CD4-positive, alpha-beta T cell treated with Interleukin-4 for 4 hours (primary cell): ENCODE results near the gene KLHDC8A.

Experiments used
- DNase-seq: peaks from one replicate; pipeline ENCODE4 v3.0.0-alpha.2; 2020

Gene KLHDC8A

GRCh38 chr1:205343431-205344065 lies 13.2 kb downstream of the KLHDC8A start:
- DNase-seq = no peak

DNA sequence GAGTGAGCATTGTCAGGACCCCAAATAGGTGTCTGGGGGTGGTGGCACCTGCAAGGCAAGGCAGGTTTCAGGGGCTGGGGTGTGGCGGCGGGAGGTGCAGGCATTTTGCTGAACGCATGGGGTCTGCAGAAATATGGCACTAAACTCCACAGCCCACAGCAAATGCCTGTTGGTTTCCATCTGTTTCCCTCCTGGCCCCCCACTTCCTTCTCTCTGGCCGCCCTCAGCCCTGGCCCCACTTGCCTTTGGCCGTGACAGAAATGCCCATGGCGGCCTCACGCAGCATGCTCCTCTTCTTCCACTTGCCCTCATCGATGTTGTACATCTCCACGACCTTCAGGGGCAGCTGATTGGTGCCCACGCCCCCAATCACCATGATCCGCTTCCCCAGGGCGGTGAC lies 13.7 kb downstream of the KLHDC8A start:
- DNase-seq = no peak

- DNase-seq = no peak
Measured at GRCh38 chr1:205340676-205341075, 16.0 kb downstream of the KLHDC8A start.

GRCh38 chr1:205339717-205340116 lies 17.0 kb downstream of the KLHDC8A start:
- DNase-seq = no peak

GRCh38 chr1:205339197-205339702 lies 17.5 kb downstream of the KLHDC8A start:
- DNase-seq = no peak

DNA sequence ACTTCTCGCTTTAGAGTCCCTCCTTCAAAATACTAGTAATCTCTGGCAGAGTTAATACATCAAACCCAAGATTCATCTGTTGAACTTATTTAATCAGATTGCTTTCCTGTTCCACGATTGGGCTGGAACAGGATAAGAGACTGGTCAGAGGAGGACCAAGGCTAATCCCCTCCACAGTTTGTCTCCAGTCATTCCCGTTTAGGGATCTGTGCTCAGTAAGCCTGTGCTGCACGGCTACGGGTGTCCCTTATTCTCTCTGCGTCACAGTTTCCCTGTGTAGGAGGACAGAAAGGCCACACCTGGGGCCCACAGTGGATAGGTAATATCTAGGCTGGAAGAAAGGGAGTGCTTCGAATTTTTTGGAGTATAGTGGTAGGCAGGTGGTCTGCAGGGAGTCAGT lies 18.7 kb downstream of the KLHDC8A start:
- no peak for DNase-seq

DNA sequence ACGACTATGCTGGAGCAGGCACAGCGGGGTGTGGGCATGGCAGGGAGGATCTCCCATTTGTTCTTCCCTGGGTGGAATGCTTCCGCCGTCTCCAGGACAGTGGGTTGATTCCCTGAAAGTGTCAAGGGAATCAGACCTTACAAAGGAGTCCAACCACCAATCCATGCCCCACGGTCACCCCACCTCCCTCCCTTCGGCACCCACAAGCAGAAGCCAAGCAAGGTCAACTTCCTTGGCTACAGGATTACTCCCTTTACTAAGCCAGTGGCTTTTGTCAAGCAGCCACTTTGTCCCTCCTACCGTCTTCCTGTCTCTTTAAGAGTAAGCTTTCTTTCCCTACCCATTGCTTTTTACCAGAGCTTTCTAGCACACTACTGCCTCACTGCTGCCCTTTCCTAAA lies 19.2 kb downstream of the KLHDC8A start:
- DNase-seq = no peak

GRCh38 chr1:205335692-205336091 lies 21.0 kb downstream of the KLHDC8A start:
- DNase-seq = peak; percentile 74

DNA sequence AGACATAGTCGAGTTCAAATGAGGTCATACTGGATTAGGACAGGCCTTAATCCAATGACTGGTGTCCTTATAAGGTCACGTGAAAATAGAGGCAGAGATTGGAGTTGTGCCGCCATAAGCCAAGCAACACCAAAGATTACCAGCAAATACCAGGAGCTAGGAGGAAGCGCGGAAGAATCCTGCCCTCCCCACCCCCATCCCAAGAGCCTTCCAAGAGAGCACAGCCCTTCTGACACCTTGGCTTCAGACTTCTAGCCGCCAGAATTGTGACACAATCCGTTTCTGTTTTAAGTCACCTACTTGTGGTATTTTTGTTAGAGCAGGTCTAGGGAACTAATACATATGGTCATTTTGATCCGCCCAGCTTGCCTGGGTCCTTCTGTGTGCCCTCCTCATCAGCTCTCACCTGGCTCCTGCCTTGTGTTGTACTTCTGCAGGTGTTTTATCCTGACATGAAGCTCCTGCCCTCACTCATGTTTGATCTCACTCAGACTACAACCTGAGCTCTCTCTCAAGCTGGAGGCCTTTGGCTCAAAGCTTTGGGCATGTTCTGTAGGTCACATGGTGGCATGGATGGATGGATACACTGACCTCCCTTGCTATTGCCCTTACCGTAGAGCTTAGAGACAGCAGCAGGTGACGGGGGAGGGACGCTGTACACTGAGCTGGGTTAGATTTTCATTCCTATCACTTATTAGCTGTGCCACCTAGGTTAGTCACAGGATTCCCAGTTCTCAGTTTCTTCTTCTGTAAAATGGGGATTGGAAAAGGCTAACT lies 24.5 kb downstream of the KLHDC8A start:
- no peak for DNase-seq

GRCh38 chr1:205330150-205330549 lies 26.6 kb downstream of the KLHDC8A start:
- DNase-seq = no peak

GRCh38 chr1:205329719-205330118 lies 27.0 kb downstream of the KLHDC8A start:
- DNase-seq = no peak

DNA sequence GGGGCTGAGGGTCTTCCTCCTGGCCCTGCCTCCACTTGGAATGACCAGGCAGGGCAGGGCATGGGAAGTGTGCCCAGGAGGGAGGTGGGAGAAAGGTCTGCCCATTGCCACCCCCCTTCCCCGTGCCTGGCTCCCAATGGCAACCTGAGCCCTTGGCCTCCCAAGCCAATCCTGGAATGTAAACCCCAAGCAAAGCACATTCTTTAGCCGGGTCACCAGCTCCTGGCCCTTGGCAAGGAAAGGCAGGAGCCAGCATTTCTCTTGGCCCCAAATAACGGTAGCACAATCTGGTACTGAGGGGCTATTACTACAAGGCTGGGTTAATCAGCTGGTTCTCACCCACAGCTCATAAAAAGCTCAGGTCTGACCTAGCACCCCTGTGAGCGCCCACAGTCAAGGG lies 28.2 kb downstream of the KLHDC8A start:
- DNase-seq = no peak

DNA sequence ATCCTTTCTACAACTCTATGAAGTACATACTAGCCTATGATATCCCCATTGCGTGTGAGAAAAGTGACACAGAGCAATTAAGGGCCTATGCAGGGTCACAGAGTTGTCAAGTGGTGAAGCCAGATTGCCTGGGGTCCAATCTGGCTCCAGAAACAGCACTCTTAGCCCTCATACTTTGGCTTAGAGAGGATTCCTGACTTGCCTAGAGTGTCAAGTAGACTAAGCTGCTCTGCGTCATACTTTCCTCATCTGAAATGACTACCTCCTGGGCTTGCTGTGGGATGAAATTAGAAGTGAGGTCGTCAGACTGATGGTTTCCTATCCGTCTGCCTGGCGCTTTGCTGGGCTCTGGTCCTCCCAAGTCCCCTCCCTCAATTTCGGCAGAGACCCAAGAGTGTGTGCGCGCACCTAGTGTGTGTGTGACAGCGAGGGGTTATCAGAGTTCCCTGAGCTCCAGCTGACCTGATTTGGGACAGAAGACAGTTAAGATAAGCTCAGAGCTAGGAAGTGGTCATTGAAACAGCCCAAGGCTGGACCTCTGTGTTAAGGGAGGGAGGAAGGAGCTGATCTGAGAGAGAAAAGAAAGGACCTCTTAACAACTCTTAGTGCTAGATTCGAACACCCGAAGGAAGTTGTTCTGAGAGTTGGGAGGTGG lies 29.8 kb downstream of the KLHDC8A start:
- no peak for DNase-seq

- peak; percentile 73 for DNase-seq
Measured at GRCh38 chr1:205325334-205325884, 31.3 kb downstream of the KLHDC8A start.

- no peak for DNase-seq
Measured at GRCh38 chr1:205324781-205325180, 31.9 kb downstream of the KLHDC8A start.

GRCh38 chr1:205323794-205324193 lies 32.9 kb downstream of the KLHDC8A start:
- no peak for DNase-seq

- no peak for DNase-seq
Measured at GRCh38 chr1:205321959-205322283, 34.8 kb downstream of the KLHDC8A start.

DNA sequence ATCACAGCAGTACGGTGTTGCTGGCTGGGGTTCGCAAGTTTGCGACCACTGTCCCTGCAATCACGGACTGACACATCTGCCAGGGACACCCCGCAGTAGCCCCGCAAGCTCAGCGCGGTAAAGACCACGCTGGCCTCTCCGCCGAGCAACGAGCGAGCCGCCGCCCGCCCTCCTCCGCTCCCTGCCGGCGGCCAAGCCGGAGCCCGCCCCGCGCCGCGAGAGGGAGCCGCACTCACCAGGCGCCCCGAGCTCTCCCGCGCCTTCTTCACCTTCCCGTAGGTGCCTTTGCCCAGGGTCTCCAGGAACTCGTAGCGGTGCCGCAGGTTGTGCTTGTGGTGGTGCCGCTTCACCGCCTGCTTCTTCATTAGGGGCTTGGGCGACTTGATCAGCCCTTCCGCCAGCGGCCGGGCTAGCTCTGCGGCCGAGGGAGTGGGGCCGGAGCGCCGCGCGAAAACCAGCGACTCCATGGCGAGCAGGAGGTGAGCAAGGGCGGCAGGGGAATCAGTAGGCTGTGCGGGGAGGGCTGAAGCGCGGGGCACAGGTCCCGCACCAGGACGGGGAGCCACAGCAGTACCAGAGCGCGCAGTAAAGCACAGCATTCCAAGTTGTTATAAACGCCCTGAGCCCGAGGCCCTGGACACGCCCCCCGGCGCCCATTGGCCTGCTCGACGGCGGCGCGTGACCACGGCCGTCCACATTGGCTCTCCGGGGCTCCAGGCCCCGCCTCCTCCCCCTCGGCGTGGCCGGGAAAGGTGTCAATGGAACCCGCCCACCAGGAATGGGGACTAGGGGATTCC lies 35.4 kb downstream of the KLHDC8A start, which contains the start of gene NUAK2:
TSS of gene NUAK2 (minus strand) at position 584 of the 797 bp plus-strand sequence. CDS start at position 467, 117 bp downstream.
- peak; percentile 78 for DNase-seq

DNA sequence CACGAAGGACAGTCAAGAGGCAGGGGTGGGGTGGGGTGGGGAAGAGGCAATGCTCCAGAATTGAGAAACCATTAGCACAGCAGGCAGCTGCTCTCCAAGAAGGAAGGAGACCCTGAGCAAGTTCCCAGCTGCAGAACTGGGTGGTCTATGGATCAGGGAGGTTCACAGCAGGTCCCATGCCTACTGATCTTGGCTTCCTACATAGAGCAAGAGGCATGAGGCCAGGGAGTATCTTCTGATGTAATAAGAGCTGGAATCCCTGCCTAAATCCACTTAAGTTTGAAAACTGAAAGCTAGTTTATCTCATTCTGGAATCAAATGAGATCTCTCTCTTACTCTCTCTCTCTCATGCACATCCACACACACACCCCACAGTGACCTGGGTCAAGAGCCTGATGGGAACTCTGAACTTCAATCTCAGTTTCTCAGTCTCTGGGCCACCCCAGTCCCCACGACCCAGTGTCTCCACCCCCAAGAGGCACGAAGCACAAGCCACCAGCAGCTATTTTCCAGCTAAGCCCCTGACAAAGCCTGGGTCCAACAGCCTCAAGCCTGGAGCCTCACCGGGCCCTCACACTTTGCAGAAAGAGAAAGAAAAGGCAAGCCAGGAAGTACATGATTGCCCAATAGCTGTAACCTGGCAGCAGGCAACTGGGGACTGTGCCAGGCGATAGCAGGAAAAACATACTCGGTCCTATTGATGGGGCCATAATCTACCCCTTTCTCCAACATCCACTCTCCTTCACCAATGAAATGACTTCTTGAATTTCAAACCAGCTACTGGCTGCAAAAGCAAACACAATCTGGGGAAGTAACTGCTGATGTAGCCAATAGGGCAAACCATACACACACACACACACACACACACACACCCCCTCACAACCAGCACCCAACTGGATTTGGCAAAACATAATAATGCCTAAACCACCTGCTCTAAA lies 37.4 kb downstream of the KLHDC8A start:
- peak; percentile 34 for DNase-seq

- DNase-seq = no peak
Measured at GRCh38 chr1:205318231-205318991, 38.3 kb downstream of the KLHDC8A start.
